GM12891 (cell line): ENCODE measurements around the gene SNX20.

Experiments used
- DNase-seq: peaks from one replicate; pipeline ENCODE4 v3.0.0; 2011; ENCODE audit warnings: low spot score; ENCODE audit not compliant: insufficient read length
- FAIRE-seq: peaks from 2 replicates; lab custom pipeline; 2011; peaks lifted over from hg19 to GRCh38; lab: Jason Lieb, UNC
- PAX5 ChIP-seq: IDR thresholded peaks from 2 replicates; pipeline ENCODE4 v1.6.1; 2011; ENCODE audit warnings: low read length, moderate library complexity, mild to moderate bottlenecking; ENCODE audit not compliant: insufficient read depth, severe bottlenecking
- POLR2A ChIP-seq: IDR thresholded peaks from 2 replicates; pipeline ENCODE4 v1.6.1; 2011; ENCODE audit warnings: low read depth, low read length, control low read depth
- POLR2AphosphoS5 ChIP-seq: IDR thresholded peaks from 2 replicates; pipeline ENCODE4 v1.6.1; 2011; ENCODE audit warnings: low read depth, low read length, control low read depth
- POU2F2 ChIP-seq: IDR thresholded peaks from 2 replicates; pipeline ENCODE4 v1.6.1; 2011; ENCODE audit warnings: low read depth, mild to moderate bottlenecking, control low read depth, low read length, moderate library complexity
- SPI1 ChIP-seq: IDR thresholded peaks from 2 replicates; pipeline ENCODE4 v1.6.1; 2011; ENCODE audit warnings: low read depth, low read length, control low read depth
- TAF1 ChIP-seq: IDR thresholded peaks from 2 replicates; pipeline ENCODE4 v1.6.1; 2011; ENCODE audit warnings: low read depth, low read length, control low read depth

The SNX20 gene

GRCh38 chr16:50630394-50631020 lies 50.6 kb downstream of the SNX20 start:
- no peak for FAIRE-seq
- no peak for DNase-seq
- TF ChIP-seq SPI1 (no peak), PAX5 (no peak), POLR2AphosphoS5 (no peak), POU2F2 (no peak), TAF1 (no peak), POLR2A (no peak)

GRCh38 chr16:50629334-50629733 lies 51.8 kb downstream of the SNX20 start:
- FAIRE-seq = no peak
- DNase-seq = no peak
- TF ChIP-seq POLR2AphosphoS5 (no peak), POLR2A (no peak), POU2F2 (no peak), SPI1 (no peak), PAX5 (no peak), TAF1 (no peak)

GRCh38 chr16:50628156-50628802 lies 52.8 kb downstream of the SNX20 start:
- TF ChIP-seq POLR2AphosphoS5 (no peak), PAX5 (no peak)
- no peak for DNase-seq
- FAIRE-seq = no peak

- DNase-seq (peak; percentile 49), FAIRE-seq (peak; percentile 81)
- TF ChIP-seq PAX5 = no peak
Observed at GRCh38 chr16:50627419-50627818, 53.7 kb downstream of the SNX20 start.

- peak; percentile 52 for FAIRE-seq
- no peak for TF ChIP-seq POU2F2
- no peak for TF ChIP-seq PAX5
- TF ChIP-seq SPI1 = no peak
- no peak for TF ChIP-seq TAF1
- no peak for TF ChIP-seq POLR2A
- TF ChIP-seq POLR2AphosphoS5 = no peak
- DNase-seq = no peak
Observed at GRCh38 chr16:50626868-50627267, 54.2 kb downstream of the SNX20 start.

- no peak for DNase-seq
- FAIRE-seq = no peak
- no peak for TF ChIP-seq POLR2AphosphoS5
- TF ChIP-seq POLR2A = no peak
- no peak for TF ChIP-seq TAF1
- no peak for TF ChIP-seq PAX5
- no peak for TF ChIP-seq POU2F2
- TF ChIP-seq SPI1 = no peak
Observed at GRCh38 chr16:50625374-50625773, 55.7 kb downstream of the SNX20 start.

- no peak for DNase-seq
- TF ChIP-seq POLR2AphosphoS5 = no peak
- no peak for TF ChIP-seq PAX5
- TF ChIP-seq SPI1 = no peak
- no peak for TF ChIP-seq POLR2A
- TF ChIP-seq POU2F2 = no peak
- TF ChIP-seq TAF1 = no peak
- no peak for FAIRE-seq
Observed at GRCh38 chr16:50624449-50624970, 56.6 kb downstream of the SNX20 start.

GRCh38 chr16:50622643-50623369 lies 58.3 kb downstream of the SNX20 start:
- TF ChIP-seq POU2F2 = no peak
- no peak for TF ChIP-seq POLR2AphosphoS5
- no peak for TF ChIP-seq POLR2A
- no peak for TF ChIP-seq TAF1
- TF ChIP-seq SPI1 = no peak
- TF ChIP-seq PAX5 = no peak
- FAIRE-seq (no peak), DNase-seq (no peak)

GRCh38 chr16:50622029-50622428 lies 59.1 kb downstream of the SNX20 start:
- TF ChIP-seq POLR2A (no peak), SPI1 (no peak), POU2F2 (no peak), POLR2AphosphoS5 (no peak), PAX5 (no peak), TAF1 (no peak)
- no peak for FAIRE-seq
- no peak for DNase-seq
